Fibroblast of skin of left biceps (primary cell): ENCODE results near the gene CORO2A.
"Not testable (repeated sequence)": the region's sequence is repeated elsewhere in the genome, so short reads cannot be mapped to it uniquely, and the experiment has no call there.

Experiments
- DNase-seq, 2 experiments: peaks; one replicate each; pipeline ENCODE4 v3.0.0-alpha.2; 2013; ENCODE audit warnings: low read depth in 2 of 2

Gene CORO2A

GRCh38 chr9:98085058-98085457 is 107.4 kb downstream of the CORO2A start:
- no peak for DNase-seq

- no peak for DNase-seq
Measured at GRCh38 chr9:98084396-98084795, 108.0 kb downstream of the CORO2A start.

GRCh38 chr9:98083566-98084183 is 108.8 kb downstream of the CORO2A start:
- DNase-seq = no peak

GRCh38 chr9:98083061-98083501 is 109.4 kb downstream of the CORO2A start:
- no peak for DNase-seq

GRCh38 chr9:98081477-98082219 is 110.8 kb downstream of the CORO2A start:
- no peak for DNase-seq

- DNase-seq = no peak
Measured at GRCh38 chr9:98080780-98081179, 111.7 kb downstream of the CORO2A start.

- peak in 1 of 2 experiments; percentile 18 for DNase-seq
Measured at GRCh38 chr9:98080326-98080725, 112.1 kb downstream of the CORO2A start.

- DNase-seq = no peak
Measured at GRCh38 chr9:98078895-98079294, 113.5 kb downstream of the CORO2A start.

GRCh38 chr9:98076514-98076890 is 115.9 kb downstream of the CORO2A start:
- not testable (repeated sequence) for DNase-seq

GRCh38 chr9:98075332-98075805 is 117.1 kb downstream of the CORO2A start:
- DNase-seq = peak in 1 of 2 experiments; percentile 13

- DNase-seq = no peak
Measured at GRCh38 chr9:98074115-98074990, 118.1 kb downstream of the CORO2A start.

GRCh38 chr9:98071737-98072136 is 120.7 kb downstream of the CORO2A start:
- DNase-seq = no peak
